ENCODE measurements around the gene DHRS1.

Gene DHRS1

DNA sequence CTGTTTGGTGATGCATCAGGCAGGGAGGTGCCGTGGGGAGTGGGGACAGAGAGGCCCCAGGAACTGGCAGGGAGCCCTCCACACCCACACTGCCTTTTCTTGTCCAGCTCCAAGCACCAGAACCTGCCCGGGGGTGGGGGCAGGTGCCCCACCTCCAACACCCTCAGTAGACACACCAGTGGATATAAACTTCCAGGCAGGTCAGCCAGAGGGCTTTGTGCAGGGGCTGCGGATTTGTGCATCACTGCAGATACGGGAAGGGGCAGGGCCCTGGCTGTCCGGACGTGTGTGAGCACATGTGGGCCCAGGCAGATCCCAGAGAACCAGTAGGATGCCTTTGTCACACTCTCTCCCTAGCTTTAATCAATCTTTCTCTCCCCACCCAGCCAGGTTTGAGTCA lies 35.3 kb downstream of the DHRS1 start:
- H3K9me3 ChIP-seq: no peaks in the 10 kb centered on the region
- no peak for DNase-seq (ENCODE audit: low spot score in 2 of 2)
- H3K4me1 ChIP-seq: no peaks in the 10 kb centered on the region
- no peak overlapping the region for H3K4me3 ChIP-seq
- in situ Hi-C loops (cut with MboI; ENCODE audit: low sequenced_read_pairs): no loop called here
- H3K36me3 ChIP-seq (replicated peaks): no peaks in the 10 kb centered on the region
- H3K27me3 ChIP-seq (ENCODE audit: low read depth): no peaks in the 10 kb centered on the region

DNA sequence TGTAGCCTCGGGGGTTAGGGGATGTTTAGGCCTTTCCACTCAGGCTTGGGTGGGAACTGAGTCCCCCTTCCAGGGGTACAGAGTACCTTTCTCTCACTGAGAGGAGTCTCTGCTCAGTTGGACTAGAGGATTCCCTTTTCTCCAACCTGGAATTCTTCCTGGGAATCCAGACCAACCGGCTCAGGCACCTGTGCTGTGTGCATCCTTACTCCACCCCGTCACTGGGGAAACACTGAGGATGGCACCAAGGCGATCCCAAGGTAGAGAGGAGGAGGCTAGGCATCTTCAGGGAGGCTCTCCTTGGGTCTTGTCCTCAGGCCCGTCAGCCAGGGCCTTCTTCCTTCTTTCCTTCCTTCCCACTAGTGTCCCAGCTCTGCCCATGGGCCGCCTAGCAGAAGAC lies 35.7 kb downstream of the DHRS1 start:
- in situ Hi-C loops (cut with MboI; ENCODE audit: low sequenced_read_pairs): no loop called here
- Histone ChIP-seq H3K4me1 (no peaks in the 10 kb centered on the region), H3K36me3 (replicated peaks) (no peaks in the 10 kb centered on the region), H3K4me3 (no peak overlapping the region), H3K27me3 (ENCODE audit: low read depth) (no peaks in the 10 kb centered on the region), H3K9me3 (no peaks in the 10 kb centered on the region)
- DNase-seq (ENCODE audit: low spot score in 2 of 2): no peak

DNA sequence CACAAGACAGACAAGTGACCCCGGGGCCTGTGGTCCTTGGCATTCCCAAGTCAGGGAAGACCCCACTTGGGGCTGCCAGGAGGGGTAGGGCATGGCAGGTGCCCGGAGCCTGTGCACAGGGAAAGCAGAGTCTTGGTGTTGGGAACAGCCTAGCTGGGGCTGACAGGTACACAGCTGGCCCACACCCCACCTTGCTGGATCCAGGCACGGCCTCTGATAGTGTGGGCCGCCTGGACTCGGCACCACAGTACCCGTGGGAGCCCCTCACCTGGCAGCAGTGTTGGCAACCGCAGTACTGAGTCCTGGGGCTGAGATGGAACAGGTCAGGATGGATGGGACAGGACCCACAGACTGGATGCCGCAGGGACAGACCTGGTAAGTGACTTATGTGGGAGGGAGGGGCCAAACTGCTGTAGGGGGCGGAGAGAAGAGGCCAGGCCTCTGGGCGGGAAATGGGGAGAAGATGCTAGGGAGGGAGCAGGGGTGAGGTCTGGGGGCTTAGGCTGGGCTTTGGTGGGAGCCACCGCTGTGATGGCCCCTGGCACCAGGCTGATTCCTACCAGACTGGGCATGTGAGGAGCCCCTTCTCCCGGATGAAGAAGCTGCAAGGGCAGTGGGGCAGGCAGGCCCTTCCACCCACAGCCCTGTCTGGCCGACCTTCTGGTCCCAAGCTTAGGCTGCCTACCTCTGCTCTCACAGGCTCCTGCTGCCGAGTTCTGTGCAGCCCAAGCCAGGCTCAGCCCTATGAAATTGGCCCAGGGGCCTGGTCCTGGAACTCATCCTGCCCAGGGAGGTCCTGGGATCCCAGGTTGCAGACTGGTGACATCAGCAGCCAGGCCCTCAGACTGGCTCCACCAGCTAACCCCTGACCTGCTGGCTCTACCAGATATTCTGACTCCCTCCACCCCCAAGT lies 36.5 kb downstream of the DHRS1 start, which contains the start of gene TGM1:
TGM1 (minus strand) TSS at position 357 of the 913 bp plus-strand sequence. CDS start 825 bp downstream, outside the sequence.
- no peaks in the 10 kb centered on the region for H3K9me3 ChIP-seq
- no peak for DNase-seq (ENCODE audit: low spot score in 2 of 2)
- no peaks in the 10 kb centered on the region for H3K27me3 ChIP-seq (ENCODE audit: low read depth)
- in situ Hi-C loops (cut with MboI; ENCODE audit: low sequenced_read_pairs): no loop called here
- no peaks in the 10 kb centered on the region for H3K4me1 ChIP-seq
- H3K36me3 ChIP-seq (replicated peaks): no peaks in the 10 kb centered on the region
- no peak within 1 kb of the TSS for H3K4me3 ChIP-seq

DNA sequence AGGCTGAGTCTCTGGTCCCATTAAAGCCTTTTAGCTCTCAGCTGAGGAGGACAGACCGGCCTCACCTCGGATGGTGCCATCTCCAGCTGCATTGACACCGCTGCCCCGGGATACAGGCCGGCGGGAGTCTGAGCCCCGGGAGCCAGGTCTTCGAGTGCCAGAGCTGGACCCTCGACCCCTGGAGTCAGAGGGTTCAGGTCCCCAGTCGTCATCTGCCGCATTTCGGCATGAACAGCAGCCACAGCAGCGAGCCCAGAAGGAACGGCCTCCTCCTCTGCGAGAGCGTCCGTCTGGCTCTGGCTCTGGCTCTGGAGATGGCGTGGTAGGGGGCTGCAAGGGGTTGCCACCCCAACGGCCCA lies 37.6 kb downstream of the DHRS1 start:
- no peaks in the 10 kb centered on the region for H3K27me3 ChIP-seq (ENCODE audit: low read depth)
- no peak for DNase-seq (ENCODE audit: low spot score in 2 of 2)
- in situ Hi-C loops (cut with MboI; ENCODE audit: low sequenced_read_pairs): no loop called here
- H3K4me3 ChIP-seq: no peak overlapping the region
- H3K36me3 ChIP-seq (replicated peaks): no peaks in the 10 kb centered on the region
- H3K4me1 ChIP-seq: no peaks in the 10 kb centered on the region
- H3K9me3 ChIP-seq: no peaks in the 10 kb centered on the region

DNA sequence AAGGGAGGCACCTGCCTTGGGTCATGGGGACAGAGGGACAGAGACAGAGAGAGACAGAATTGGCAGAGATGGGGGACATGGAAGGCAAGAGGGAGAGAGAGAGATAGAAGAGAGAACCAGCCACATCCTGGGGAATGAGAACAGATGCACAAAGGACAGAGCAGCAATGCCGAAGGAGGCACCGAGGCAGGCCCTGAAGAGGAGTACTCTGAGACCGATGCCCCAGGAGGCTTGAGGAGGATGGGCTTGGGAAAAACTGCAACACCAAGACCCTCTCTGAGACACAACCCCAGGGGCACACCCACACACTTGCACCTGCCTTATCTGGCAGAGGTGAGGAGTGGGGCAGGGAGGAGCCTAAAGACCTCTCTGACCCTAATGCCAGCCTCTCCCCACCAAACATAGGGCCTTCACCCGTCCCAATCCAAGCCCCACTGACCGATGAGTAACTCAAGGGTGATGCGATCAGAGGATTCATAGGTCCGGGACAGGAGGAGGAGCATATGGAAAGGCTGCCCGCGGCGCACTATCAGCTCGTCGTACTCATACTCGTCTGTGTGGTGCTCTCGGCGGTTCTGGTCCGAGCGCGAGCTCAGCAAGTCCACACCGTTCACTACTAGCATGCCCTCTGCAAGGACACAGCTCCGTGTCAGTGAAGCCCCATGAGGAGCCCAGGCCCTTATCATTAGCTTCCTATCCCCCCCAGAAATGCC lies 38.2 kb downstream of the DHRS1 start:
- no peaks in the 10 kb centered on the region for H3K36me3 ChIP-seq (replicated peaks)
- H3K4me1 ChIP-seq: no peaks in the 10 kb centered on the region
- H3K4me3 ChIP-seq: no peak overlapping the region
- H3K27me3 ChIP-seq (ENCODE audit: low read depth): no peaks in the 10 kb centered on the region
- no peak for DNase-seq (ENCODE audit: low spot score in 2 of 2)
- in situ Hi-C loops (cut with MboI; ENCODE audit: low sequenced_read_pairs): no loop called here
- no peaks in the 10 kb centered on the region for H3K9me3 ChIP-seq

DNA sequence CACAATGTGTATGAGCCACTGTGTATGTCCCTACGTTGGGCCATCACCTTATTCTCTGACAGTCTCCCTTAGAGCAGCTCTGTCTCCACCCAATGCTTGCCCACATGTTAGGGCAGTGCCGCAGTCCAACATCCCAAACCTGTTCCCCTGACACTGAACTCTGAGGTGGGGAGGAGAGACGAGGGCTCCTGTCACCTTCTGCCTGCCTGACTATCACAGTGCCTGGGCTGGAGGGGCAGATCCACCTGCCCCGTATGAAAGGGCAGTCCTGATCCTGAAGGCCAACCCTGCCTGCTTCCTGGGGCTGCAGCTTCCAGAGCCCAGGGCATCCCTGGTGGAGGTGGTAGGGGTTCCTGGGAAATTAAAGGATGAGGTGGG lies 38.8 kb downstream of the DHRS1 start:
- no peaks in the 10 kb centered on the region for H3K27me3 ChIP-seq (ENCODE audit: low read depth)
- in situ Hi-C loops (cut with MboI; ENCODE audit: low sequenced_read_pairs): no loop called here
- no peaks in the 10 kb centered on the region for H3K9me3 ChIP-seq
- H3K4me3 ChIP-seq: no peak overlapping the region
- H3K4me1 ChIP-seq: no peaks in the 10 kb centered on the region
- no peaks in the 10 kb centered on the region for H3K36me3 ChIP-seq (replicated peaks)
- DNase-seq (ENCODE audit: low spot score in 2 of 2): no peak

DNA sequence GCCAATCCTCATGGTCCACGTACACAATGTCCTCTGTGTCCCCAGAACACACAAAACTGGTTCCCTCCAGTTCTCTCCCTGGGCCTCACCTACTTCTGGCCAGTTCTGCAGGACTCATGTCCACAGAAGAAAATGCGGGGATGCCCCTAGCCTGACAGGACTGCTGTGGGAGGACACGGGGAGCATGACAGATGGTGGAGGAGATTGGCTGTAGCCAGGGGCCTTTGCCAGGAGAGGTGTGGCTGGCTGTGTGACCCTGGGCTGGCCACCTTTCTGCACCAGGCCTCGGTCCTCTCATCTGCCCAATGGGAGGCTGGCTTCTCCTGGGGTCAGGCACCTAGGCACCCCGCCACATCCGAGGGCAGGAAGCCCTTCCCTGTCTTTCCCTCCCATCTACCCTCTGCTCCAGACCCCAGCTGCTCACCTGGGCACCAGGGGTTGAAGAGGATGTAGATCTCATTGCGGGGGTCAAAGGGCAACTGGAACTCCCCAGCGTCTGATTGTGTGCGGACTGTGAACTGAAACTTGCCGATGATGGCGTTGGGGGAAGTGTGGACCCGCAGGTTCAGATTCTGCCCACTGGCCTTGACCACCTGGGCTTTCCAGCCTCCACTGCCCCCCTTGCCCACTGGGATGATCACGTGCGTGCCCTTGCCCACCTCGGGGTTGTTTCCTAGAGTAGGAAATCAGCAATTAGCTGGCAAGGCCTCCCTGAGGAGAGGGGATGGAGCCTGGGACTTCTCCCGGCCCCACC lies 39.4 kb downstream of the DHRS1 start:
- no peak for DNase-seq (ENCODE audit: low spot score in 2 of 2)
- Histone ChIP-seq H3K9me3 (no peaks in the 10 kb centered on the region), H3K36me3 (replicated peaks) (no peaks in the 10 kb centered on the region), H3K27me3 (ENCODE audit: low read depth) (no peaks in the 10 kb centered on the region), H3K4me3 (no peak overlapping the region), H3K4me1 (no peaks in the 10 kb centered on the region)
- in situ Hi-C loops (cut with MboI; ENCODE audit: low sequenced_read_pairs): no loop called here

DNA sequence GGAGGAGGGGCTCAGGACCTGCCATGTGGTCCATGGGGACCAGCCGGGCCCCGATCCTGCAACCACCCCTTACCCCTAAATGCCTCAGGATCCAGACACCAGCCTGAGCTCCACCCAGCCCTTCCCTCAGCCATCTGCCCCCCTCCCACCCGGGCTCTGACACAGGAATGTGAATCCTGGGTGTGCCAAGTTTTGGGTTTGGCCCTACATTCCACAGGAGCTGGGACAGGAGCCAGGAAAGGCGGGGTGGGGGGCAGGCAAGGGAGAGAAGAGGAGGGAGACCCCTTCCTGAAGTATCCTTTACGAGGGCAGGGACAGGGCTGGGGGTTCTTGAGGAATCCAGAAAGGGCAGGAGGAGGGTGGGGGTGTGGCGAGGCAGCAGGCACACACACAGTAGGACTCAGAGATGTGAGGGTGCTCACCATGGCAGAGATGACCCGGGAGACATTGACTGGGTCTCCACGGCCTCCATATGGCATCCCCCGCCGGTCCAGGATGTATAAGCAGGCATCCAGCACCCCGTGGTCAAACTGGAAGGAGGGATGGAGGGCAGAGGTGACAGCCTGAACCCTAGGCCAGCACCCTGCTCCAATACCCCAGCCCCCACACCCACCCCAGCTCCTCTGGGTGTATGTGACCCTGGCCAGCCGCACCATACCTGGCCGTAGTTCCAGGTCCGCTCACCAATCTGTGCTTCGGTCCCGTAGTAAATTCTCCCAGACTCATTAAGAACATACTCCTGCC lies 40.1 kb downstream of the DHRS1 start:
- Histone ChIP-seq H3K4me3 (no peak overlapping the region), H3K9me3 (no peaks in the 10 kb centered on the region), H3K4me1 (no peaks in the 10 kb centered on the region), H3K27me3 (ENCODE audit: low read depth) (no peaks in the 10 kb centered on the region), H3K36me3 (replicated peaks) (no peaks in the 10 kb centered on the region)
- in situ Hi-C loops (cut with MboI; ENCODE audit: low sequenced_read_pairs): no loop called here
- DNase-seq (ENCODE audit: low spot score in 2 of 2): peak in 1 of 2 experiments; percentile 38

DNA sequence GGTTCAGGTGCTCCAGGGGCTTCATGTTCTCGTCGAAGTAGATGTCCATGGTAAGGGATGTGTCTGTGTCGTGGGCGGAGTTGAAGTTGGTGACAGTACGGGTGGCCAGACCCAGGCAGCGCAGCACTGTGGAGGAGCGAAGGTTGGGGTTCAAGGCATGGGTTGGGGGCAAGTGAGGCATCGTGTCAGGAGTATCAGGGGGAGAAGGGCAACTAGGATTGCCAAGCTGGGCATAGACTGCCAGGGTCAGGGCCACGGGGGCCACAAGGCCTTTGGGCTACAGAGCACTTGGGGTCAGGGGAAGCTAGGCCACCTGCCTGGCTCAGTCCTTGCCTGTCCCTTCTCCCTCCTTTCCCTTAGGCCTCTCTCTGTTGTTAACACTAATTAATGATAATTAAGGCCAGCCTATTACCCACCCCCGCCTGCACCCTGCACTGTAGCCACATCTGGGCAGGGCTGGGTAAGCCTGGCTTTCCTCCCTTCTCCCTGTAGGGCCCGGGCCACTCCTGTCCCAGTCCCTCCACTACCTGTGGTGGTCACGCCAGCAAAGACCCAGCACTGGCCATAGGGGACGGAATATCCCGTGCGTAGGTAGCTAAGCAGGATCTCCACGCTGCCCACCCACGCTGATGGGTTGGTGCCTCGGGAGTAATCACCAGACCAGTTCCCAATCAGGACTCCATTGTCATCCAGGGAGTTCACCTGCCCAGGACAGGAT lies 40.9 kb downstream of the DHRS1 start:
- Histone ChIP-seq H3K27me3 (ENCODE audit: low read depth) (no peaks in the 10 kb centered on the region), H3K4me3 (no peak overlapping the region)
- no peak for DNase-seq (ENCODE audit: low spot score in 2 of 2)

DNA sequence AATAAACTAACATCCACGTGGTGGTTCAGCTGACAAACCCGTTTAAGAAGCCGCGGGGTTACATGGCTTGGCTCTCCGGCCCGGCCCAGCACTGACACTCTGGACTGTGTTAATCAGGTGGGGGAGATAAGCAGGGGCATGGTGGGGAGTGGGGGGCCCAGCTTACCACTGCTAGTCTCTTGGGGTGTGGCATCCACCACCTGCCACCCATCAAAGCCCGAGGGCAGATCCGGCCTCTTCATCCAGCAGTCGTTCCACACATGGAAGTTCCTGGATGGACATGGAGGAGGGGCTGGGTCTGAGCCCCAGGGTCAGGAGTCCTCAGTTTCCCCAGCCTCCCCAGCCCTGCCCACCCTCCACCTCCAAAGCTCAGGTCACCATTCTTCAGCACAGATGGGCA lies 41.5 kb downstream of the DHRS1 start:
- Histone ChIP-seq H3K4me1 (no peaks in the 10 kb centered on the region), H3K9me3 (no peaks in the 10 kb centered on the region), H3K4me3 (no peak overlapping the region), H3K27me3 (ENCODE audit: low read depth) (no peaks in the 10 kb centered on the region), H3K36me3 (replicated peaks) (no peaks in the 10 kb centered on the region)
- in situ Hi-C loops (cut with MboI; ENCODE audit: low sequenced_read_pairs): no loop called here
- DNase-seq (ENCODE audit: low spot score in 2 of 2): no peak

More for the DNA sequence above, 40.9 kb downstream of the DHRS1 start:
- Histone ChIP-seq H3K4me1 (no peaks in the 10 kb centered on the region), H3K9me3 (no peaks in the 10 kb centered on the region), H3K36me3 (replicated peaks) (no peaks in the 10 kb centered on the region)
- in situ Hi-C loops (cut with MboI; ENCODE audit: low sequenced_read_pairs): no loop called here

DNA sequence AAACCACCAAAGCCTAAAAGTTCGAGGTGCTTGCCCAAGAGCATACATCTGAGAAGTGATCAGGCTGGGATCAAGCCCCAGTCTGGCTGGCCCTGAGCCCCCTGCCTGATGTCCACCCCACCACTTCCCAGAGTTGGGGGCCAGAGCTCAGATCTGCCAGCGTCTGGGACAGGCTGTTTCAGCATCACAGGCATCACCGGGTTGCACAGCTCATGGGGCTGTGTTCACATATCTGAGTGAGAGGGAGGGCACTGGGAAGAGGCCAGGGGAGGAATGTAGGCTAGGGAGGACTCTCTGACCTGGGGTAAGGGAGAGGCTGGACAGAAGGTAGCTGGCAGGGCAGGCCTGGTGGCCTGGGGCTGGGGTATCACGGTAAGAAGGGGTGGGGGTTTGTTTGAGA lies 42.6 kb downstream of the DHRS1 start:
- H3K9me3 ChIP-seq: no peaks in the 10 kb centered on the region
- H3K4me1 ChIP-seq: no peaks in the 10 kb centered on the region
- in situ Hi-C loops (cut with MboI; ENCODE audit: low sequenced_read_pairs): no loop called here
- H3K4me3 ChIP-seq: no peak overlapping the region
- H3K36me3 ChIP-seq (replicated peaks): no peaks in the 10 kb centered on the region
- no peak for DNase-seq (ENCODE audit: low spot score in 2 of 2)
- H3K27me3 ChIP-seq (ENCODE audit: low read depth): no peaks in the 10 kb centered on the region

DNA sequence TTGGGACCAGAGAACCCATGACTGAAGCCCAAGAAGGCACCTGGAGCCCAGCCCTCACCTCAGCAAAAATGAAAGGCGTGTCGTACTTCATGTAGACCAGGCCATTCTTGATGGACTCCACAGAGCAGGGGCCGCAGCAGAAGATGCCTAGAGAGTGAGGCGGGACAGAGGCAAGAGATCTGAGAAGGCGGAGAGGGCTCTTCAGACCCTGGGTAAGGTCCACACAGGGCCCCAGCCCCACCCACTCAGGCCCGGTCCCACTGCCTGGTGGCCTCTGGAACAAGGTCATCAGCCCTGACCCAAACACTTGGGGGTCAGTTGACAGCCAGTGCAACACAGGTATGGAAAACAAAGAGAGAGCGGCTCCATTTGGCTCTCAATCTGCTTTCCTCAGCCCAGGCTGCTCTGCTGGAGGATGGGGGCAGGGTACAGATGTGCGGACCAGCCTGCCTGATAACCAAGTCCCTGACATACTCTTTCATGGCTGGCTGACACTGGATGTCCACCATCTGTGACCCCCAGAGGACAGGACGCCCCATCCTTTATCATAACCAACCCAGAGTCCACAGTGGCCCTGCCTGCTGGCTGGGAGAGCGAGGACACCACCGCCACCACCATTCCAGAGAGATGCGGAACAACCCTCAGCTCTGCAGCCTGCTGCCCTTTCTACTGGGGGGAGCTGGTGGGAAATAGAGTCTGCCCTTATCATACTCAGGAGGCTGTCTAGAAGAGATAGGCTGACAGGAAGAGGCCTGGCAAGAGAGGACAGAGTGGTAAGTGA lies 43.5 kb downstream of the DHRS1 start:
- H3K36me3 ChIP-seq (replicated peaks): no peaks in the 10 kb centered on the region
- H3K4me3 ChIP-seq: no peak overlapping the region
- in situ Hi-C loops (cut with MboI; ENCODE audit: low sequenced_read_pairs): no loop called here
- H3K9me3 ChIP-seq: no peaks in the 10 kb centered on the region
- DNase-seq (ENCODE audit: low spot score in 2 of 2): no peak
- no peaks in the 10 kb centered on the region for H3K4me1 ChIP-seq
- no peaks in the 10 kb centered on the region for H3K27me3 ChIP-seq (ENCODE audit: low read depth)
